ENCODE results near the gene XYLT1.

Gene XYLT1

DNA sequence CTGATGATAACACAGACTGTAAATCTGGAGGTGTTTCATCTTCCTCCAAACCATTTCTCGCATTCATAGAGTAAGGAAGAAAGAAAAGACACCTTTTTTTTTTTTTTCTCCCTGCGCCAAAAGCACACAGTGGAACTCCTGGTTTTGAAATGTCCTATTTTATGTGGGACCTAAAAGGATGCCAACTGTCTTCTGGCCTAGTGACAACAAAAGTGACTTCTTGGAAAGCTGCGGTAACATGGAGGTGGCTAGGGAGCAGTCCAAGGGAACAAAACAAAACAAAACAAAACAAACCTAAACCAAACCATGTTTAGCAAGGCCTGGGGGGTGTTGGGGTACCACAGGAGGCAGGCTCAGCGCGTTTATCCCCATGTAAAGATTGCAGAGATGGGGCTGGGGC lies 174.8 kb downstream of the XYLT1 start (continued):
- TF ChIP-seq KLF9 (tag by site-specific recombination; IDR thresholded peaks at IDR 0.05; ENCODE audit: low read depth) (no peak), ZNF324 (tag by site-specific recombination; IDR thresholded peaks at IDR 0.05) (no peak)

DNA sequence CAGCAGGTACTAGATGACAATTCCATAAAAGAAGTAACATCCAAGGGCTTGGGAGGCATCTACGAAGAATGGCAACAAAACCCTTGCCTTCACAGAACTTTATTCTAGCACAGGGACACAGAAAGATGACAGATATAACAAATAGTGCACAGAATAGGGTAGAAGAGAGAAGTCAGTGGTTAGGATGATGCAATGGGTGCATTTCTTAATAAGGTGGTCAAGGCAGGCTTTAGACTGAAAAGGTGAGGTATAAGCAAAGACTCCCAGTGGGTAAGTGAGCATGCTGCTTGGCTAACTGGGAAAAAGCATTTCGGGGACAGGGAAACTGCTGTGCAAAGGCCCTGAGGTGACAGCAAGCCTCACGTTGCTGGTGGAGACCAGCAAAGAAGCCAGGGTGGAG lies 175.9 kb downstream of the XYLT1 start:
- ChIA-PET POLR2A (no interaction called here), CTCF (no interaction called here)
- no peaks in the 10 kb centered on the region for H3K9me3 ChIP-seq (ENCODE audit: control insufficient read depth, insufficient read depth, low read depth, low read length)
- no peaks in the 10 kb centered on the region for H3K4me1 ChIP-seq (ENCODE audit: control insufficient read depth, insufficient read depth, low read length)
- no peak overlapping the region for H3K27ac ChIP-seq (ENCODE audit: extremely low read depth, low read depth, low read length)
- no peak overlapping the region for H3K4me3 ChIP-seq (ENCODE audit: low read depth, low read length)
- H3K36me3 ChIP-seq (ENCODE audit: control insufficient read depth in 2 of 2, insufficient read depth in 1 of 2, low read length in 2 of 2) = no peaks in the 10 kb centered on the region
- TF ChIP-seq ZNF16 (tag by site-specific recombination; IDR thresholded peaks at IDR 0.05; ENCODE audit: low read depth) (no peak), ZBTB21 (tag by site-specific recombination; IDR thresholded peaks at IDR 0.05) (no peak), ZSCAN30 (tag by site-specific recombination; IDR thresholded peaks at IDR 0.05) (no peak), GLIS1 (tag by site-specific recombination; IDR thresholded peaks at IDR 0.05) (no peak), ZNF76 (tag by site-specific recombination; IDR thresholded peaks at IDR 0.05; ENCODE audit: borderline replicate concordance, low read depth) (no peak), ZNF214 (tag by site-specific recombination; IDR thresholded peaks at IDR 0.05; ENCODE audit: borderline replicate concordance) (no peak), MYNN (tag by site-specific recombination; IDR thresholded peaks at IDR 0.05; ENCODE audit: borderline replicate concordance) (no peak), ZNF175 (tag by site-specific recombination; IDR thresholded peaks at IDR 0.05) (no peak), ZBTB8A (tag by site-specific recombination; IDR thresholded peaks at IDR 0.05) (no peak), KLF10 (tag by site-specific recombination; IDR thresholded peaks at IDR 0.05) (no peak), ZNF140 (tag by site-specific recombination; IDR thresholded peaks at IDR 0.05) (no peak)
- TF ChIP-seq, protein P1, sequence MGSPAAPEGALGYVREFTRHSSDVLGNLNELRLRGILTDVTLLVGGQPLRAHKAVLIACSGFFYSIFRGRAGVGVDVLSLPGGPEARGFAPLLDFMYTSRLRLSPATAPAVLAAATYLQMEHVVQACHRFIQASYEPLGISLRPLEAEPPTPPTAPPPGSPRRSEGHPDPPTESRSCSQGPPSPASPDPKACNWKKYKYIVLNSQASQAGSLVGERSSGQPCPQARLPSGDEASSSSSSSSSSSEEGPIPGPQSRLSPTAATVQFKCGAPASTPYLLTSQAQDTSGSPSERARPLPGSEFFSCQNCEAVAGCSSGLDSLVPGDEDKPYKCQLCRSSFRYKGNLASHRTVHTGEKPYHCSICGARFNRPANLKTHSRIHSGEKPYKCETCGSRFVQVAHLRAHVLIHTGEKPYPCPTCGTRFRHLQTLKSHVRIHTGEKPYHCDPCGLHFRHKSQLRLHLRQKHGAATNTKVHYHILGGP (tag by site-specific recombination; IDR thresholded peaks at IDR 0.05) = no peak
- TF ChIP-seq, protein P2, sequence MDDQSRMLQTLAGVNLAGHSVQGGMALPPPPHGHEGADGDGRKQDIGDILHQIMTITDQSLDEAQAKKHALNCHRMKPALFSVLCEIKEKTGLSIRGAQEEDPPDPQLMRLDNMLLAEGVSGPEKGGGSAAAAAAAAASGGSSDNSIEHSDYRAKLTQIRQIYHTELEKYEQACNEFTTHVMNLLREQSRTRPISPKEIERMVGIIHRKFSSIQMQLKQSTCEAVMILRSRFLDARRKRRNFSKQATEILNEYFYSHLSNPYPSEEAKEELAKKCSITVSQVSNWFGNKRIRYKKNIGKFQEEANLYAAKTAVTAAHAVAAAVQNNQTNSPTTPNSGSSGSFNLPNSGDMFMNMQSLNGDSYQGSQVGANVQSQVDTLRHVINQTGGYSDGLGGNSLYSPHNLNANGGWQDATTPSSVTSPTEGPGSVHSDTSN (CRISPR knock-in tag; IDR thresholded peaks at IDR 0.05) = no peak
- TF ChIP-seq, protein P3, sequence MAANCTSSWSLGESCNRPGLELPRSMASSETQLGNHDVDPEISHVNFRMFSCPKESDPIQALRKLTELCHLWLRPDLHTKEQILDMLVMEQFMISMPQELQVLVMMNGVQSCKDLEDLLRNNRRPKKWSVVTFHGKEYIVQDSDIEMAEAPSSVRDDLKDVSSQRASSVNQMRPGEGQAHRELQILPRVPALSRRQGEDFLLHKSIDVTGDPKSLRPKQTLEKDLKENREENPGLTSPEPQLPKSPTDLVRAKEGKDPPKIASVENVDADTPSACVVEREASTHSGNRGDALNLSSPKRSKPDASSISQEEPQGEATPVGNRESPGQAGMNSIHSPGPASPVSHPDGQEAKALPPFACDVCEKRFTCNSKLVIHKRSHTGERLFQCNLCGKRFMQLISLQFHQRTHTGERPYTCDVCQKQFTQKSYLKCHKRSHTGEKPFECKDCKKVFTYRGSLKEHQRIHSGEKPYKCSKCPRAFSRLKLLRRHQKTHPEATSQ (tag by site-specific recombination; IDR thresholded peaks at IDR 0.05) = no peak
- TF ChIP-seq, protein P4, sequence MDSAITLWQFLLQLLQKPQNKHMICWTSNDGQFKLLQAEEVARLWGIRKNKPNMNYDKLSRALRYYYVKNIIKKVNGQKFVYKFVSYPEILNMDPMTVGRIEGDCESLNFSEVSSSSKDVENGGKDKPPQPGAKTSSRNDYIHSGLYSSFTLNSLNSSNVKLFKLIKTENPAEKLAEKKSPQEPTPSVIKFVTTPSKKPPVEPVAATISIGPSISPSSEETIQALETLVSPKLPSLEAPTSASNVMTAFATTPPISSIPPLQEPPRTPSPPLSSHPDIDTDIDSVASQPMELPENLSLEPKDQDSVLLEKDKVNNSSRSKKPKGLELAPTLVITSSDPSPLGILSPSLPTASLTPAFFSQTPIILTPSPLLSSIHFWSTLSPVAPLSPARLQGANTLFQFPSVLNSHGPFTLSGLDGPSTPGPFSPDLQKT (IDR thresholded peaks at IDR 0.05; ENCODE audit: borderline replicate concordance, low read depth, low read length) = no peak
- TF ChIP-seq, protein P5, sequence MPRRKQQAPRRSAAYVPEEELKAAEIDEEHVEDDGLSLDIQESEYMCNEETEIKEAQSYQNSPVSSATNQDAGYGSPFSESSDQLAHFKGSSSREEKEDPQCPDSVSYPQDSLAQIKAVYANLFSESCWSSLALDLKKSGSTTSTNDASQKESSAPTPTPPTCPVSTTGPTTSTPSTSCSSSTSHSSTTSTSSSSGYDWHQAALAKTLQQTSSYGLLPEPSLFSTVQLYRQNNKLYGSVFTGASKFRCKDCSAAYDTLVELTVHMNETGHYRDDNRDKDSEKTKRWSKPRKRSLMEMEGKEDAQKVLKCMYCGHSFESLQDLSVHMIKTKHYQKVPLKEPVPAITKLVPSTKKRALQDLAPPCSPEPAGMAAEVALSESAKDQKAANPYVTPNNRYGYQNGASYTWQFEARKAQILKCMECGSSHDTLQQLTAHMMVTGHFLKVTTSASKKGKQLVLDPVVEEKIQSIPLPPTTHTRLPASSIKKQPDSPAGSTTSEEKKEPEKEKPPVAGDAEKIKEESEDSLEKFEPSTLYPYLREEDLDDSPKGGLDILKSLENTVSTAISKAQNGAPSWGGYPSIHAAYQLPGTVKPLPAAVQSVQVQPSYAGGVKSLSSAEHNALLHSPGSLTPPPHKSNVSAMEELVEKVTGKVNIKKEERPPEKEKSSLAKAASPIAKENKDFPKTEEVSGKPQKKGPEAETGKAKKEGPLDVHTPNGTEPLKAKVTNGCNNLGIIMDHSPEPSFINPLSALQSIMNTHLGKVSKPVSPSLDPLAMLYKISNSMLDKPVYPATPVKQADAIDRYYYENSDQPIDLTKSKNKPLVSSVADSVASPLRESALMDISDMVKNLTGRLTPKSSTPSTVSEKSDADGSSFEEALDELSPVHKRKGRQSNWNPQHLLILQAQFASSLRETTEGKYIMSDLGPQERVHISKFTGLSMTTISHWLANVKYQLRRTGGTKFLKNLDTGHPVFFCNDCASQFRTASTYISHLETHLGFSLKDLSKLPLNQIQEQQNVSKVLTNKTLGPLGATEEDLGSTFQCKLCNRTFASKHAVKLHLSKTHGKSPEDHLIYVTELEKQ (tag by site-specific recombination; IDR thresholded peaks at IDR 0.05; ENCODE audit: borderline replicate concordance) = no peak

All from HEK293 (cell line).